Measurements from ENCODE around the gene CYTH3. TPM values are rescaled to one million over a fixed set of nuclear protein-coding genes. Genes with fewer than 3 reads are reported as not detected.

CYTH3 gene
- total and polyA plus RNA-seq, 2 of the 13 experiments (the other 11 are each of a cell fraction or from before 2014, with no cell fraction given): 3.1 to 3.8 TPM

GRCh38 chr7:6310271-6310993 lies 38.0 kb upstream of the CYTH3 start:
- H2AFZ ChIP-seq (ENCODE audit: low read length): no peak overlapping the region
- H3K4me2 ChIP-seq (ENCODE audit: low read depth, low read length): no peak overlapping the region
- CTCF ChIA-PET (ENCODE audit: low intra/inter-chr PET ratio, low total read pairs): no interaction called here
- no peaks in the 10 kb centered on the region for H3K36me3 ChIP-seq (replicated peaks in 1 of 2; ENCODE audit: control insufficient read depth in 1 of 2, insufficient read depth in 2 of 2, low read length in 2 of 2)
- no peak overlapping the region for H3K9ac ChIP-seq (ENCODE audit: insufficient read depth, low read depth, low read length)
- ATAC-seq: no peak
- 75% methylated on average over 10 of the region's 10 CpGs for WGBS (ENCODE audit: low lambda C conversion rate)
- H3K27ac ChIP-seq (ENCODE audit: extremely low read length, insufficient read depth, low read length): no peak overlapping the region
- H3K27me3 ChIP-seq (ENCODE audit: control insufficient read depth in 1 of 2, insufficient read depth in 2 of 2, low read length in 2 of 2): no peaks in the 10 kb centered on the region
- BruUV-seq (replicated peaks): no TSS peak
- no peak for DNase-seq (ENCODE audit: low spot score)
- POLR2A ChIA-PET: no interaction called here
- in situ Hi-C loops (cut with HindIII; ENCODE audit: extremely low pct_ligation_motif_present, low pct_unique_long_range_greater_than_20kb): no loop called here
- H3K4me3 ChIP-seq (replicated peaks in 1 of 3; ENCODE audit: insufficient read depth in 1 of 3, low read depth in 2 of 3, low read length in 3 of 3): no peak overlapping the region
- no peaks in the 10 kb centered on the region for H4K20me1 ChIP-seq (ENCODE audit: insufficient read depth, low read length)
- intact Hi-C loops (cut with micrococcal nuclease; ENCODE audit: unreplicated experiment): no loop called here
- H3K9me3 ChIP-seq (ENCODE audit: low read length): no peaks in the 10 kb centered on the region
- no peak for FAIRE-seq
- TF ChIP-seq HMGA1 (CRISPR knock-in tag; conservative IDR thresholded peaks at IDR 0.05): no peak
- TF ChIP-seq CHD4 (IDR thresholded peaks at IDR 0.05; ENCODE audit: borderline replicate concordance, low read length): no peak
- TF ChIP-seq GZF1 (CRISPR knock-in tag; IDR thresholded peaks at IDR 0.05): no peak
- TF ChIP-seq ARNT (IDR thresholded peaks at IDR 0.05): no peak
- TF ChIP-seq ZNF816 (CRISPR knock-in tag; IDR thresholded peaks at IDR 0.05; ENCODE audit: borderline replicate concordance): no peak
- H3K4me1 ChIP-seq (ENCODE audit: insufficient read depth, low read length): peaks cover 37% of the 10 kb centered on the region
- no peaks in the 10 kb centered on the region for H3K79me2 ChIP-seq (ENCODE audit: insufficient read depth, low read length)

GRCh38 chr7:6307762-6308161 lies 35.3 kb upstream of the CYTH3 start:
- Histone ChIP-seq H3K79me2 (ENCODE audit: insufficient read depth, low read length) (no peaks in the 10 kb centered on the region), H3K9ac (ENCODE audit: insufficient read depth, low read depth, low read length) (no peak overlapping the region), H3K4me2 (ENCODE audit: low read depth, low read length) (peak overlapping the region; percentile 32), H3K27ac (ENCODE audit: extremely low read length, insufficient read depth, low read length) (no peak overlapping the region), H3K27me3 (ENCODE audit: control insufficient read depth in 1 of 2, insufficient read depth in 2 of 2, low read length in 2 of 2) (peaks cover 0 to 2% of the 10 kb centered on the region in 2 experiments; a peak in 1 of 5 replicates), H3K4me1 (ENCODE audit: insufficient read depth, low read length) (peaks cover 34% of the 10 kb centered on the region), H2AFZ (ENCODE audit: low read length) (no peak overlapping the region), H3K4me3 (replicated peaks in 1 of 3; ENCODE audit: insufficient read depth in 1 of 3, low read depth in 2 of 3, low read length in 3 of 3) (no peak overlapping the region), H4K20me1 (ENCODE audit: insufficient read depth, low read length) (no peaks in the 10 kb centered on the region), H3K9me3 (ENCODE audit: low read length) (no peaks in the 10 kb centered on the region), H3K36me3 (replicated peaks in 1 of 2; ENCODE audit: control insufficient read depth in 1 of 2, insufficient read depth in 2 of 2, low read length in 2 of 2) (no peaks in the 10 kb centered on the region)
- peak; percentile 93 for ATAC-seq
- intact Hi-C loops (cut with micrococcal nuclease; ENCODE audit: unreplicated experiment): no loop called here
- DNase-seq (ENCODE audit: low spot score): peak; percentile 35
- in situ Hi-C loops (cut with HindIII; ENCODE audit: extremely low pct_ligation_motif_present, low pct_unique_long_range_greater_than_20kb): no loop called here
- POLR2A ChIA-PET: no interaction called here
- FAIRE-seq: no peak
- no TSS peak for BruUV-seq (replicated peaks)
- WGBS (ENCODE audit: low lambda C conversion rate): 0% methylated on average over 5 of the region's 5 CpGs
- CTCF ChIA-PET (ENCODE audit: low intra/inter-chr PET ratio, low total read pairs): no interaction called here
- no peak for TF ChIP-seq ZC3H4 (CRISPR knock-in tag; IDR thresholded peaks at IDR 0.05; ENCODE audit: borderline replicate concordance)
- 0 out of 2 replicates have a peak, but pooled peaks have one; percentile 26 for TF ChIP-seq ZNF687 (CRISPR knock-in tag; IDR thresholded peaks at IDR 0.05)
- peak; percentile 37; the same call in 1 of the 2 replicates for TF ChIP-seq RXRA (CRISPR knock-in tag; IDR thresholded peaks at IDR 0.05)
- TF ChIP-seq XRCC5 (optimal IDR thresholded peaks at IDR 0.05; ENCODE audit: low read length): peak; percentile 16
- no peak for TF ChIP-seq ZSCAN21 (CRISPR knock-in tag; IDR thresholded peaks at IDR 0.05; ENCODE audit: borderline replicate concordance)
- TF ChIP-seq GLI4 (CRISPR knock-in tag; IDR thresholded peaks at IDR 0.05; ENCODE audit: borderline replicate concordance): no peak
- TF ChIP-seq HIC2 (CRISPR knock-in tag; IDR thresholded peaks at IDR 0.05; ENCODE audit: low read depth): 0 out of 2 replicates have a peak, but pooled peaks have one; percentile 31
